OCI-LY3 (cell line): ENCODE data around the gene STPG4.

Experiments
- H2AFZ ChIP-seq: fragments of 200-600, 300-600 bp; shearing (Covaris generic); 2 replicates; pipeline ENCODE4 v1.6.0; 2014; ENCODE audit warnings: antibody characterized with exemption, low read depth, low read length
- H3K27ac ChIP-seq: fragments of 200-600, 300-600 bp; sonication (generic); 2 replicates; pipeline ENCODE4 v1.5.1; 2014; ENCODE audit warnings: mild to moderate bottlenecking, low read length, moderate library complexity, mixed read lengths
- H3K27me3 ChIP-seq: fragments of 200-600, 300-600 bp; sonication (generic); 2 replicates; pipeline ENCODE4 v1.6.1; 2014; ENCODE audit warnings: low read depth, low read length, mixed read lengths
- H3K36me3 ChIP-seq: fragments of 200-600, 300-600 bp; sonication (generic); replicated peaks from 2 replicates; pipeline ENCODE3; 2014; ENCODE audit warnings: low read depth, low read length, mixed read lengths
- H3K4me1 ChIP-seq: fragments of 300-600, 200-600 bp; sonication (generic); 2 replicates; pipeline ENCODE4 v1.6.1; 2014; ENCODE audit warnings: low read length, mixed read lengths
- H3K4me2 ChIP-seq: fragments of 200-600, 300-600 bp; sonication (generic); 2 replicates; pipeline ENCODE4 v1.6.1; 2014; ENCODE audit warnings: low read length, mixed read lengths
- H3K4me3 ChIP-seq: fragments of 300-600, 200-600 bp; sonication (generic); 2 replicates; pipeline ENCODE4 v1.5.1; 2014; ENCODE audit warnings: antibody characterized with exemption, mild to moderate bottlenecking, low read length, moderate library complexity
- H3K79me2 ChIP-seq: fragments of 300-600, 200-600 bp; shearing (Covaris generic); 2 replicates; pipeline ENCODE4 v1.6.1; 2014; ENCODE audit warnings: mild to moderate bottlenecking, low read length, mixed read lengths
- H3K9ac ChIP-seq: fragments of 300-600, 200-600 bp; shearing (Covaris generic); 2 replicates; pipeline ENCODE4 v1.6.0; 2014; ENCODE audit warnings: mild to moderate bottlenecking, low read length, moderate library complexity
- H3K9me3 ChIP-seq: fragments of 200-600, 300-600 bp; shearing (Covaris generic); 2 replicates; pipeline ENCODE4 v1.6.1; 2014; ENCODE audit warnings: low read length, mixed read lengths; ENCODE audit not compliant: insufficient read depth
- H4K20me1 ChIP-seq: fragments of 200-600, 300-600 bp; sonication (generic); 2 replicates; pipeline ENCODE4 v1.6.1; 2016; ENCODE audit warnings: low read length, mixed read lengths; ENCODE audit not compliant: insufficient read depth
- EZH2phosphoT487 ChIP-seq: fragments of 200-600 bp; shearing (Covaris generic); IDR thresholded peaks from 2 replicates; pipeline ENCODE4 v1.6.1; 2018; ENCODE audit warnings: antibody characterized with exemption, mixed run types, low read depth
- TF ChIP-seq, protein P1 (sequence below): fragments of 200-600, 300-600 bp; sonication (generic); IDR thresholded peaks from 2 replicates; pipeline ENCODE4 v1.5.1; 2014; ENCODE audit warnings: antibody characterized with exemption, low read length, low read depth

Gene STPG4

DNA sequence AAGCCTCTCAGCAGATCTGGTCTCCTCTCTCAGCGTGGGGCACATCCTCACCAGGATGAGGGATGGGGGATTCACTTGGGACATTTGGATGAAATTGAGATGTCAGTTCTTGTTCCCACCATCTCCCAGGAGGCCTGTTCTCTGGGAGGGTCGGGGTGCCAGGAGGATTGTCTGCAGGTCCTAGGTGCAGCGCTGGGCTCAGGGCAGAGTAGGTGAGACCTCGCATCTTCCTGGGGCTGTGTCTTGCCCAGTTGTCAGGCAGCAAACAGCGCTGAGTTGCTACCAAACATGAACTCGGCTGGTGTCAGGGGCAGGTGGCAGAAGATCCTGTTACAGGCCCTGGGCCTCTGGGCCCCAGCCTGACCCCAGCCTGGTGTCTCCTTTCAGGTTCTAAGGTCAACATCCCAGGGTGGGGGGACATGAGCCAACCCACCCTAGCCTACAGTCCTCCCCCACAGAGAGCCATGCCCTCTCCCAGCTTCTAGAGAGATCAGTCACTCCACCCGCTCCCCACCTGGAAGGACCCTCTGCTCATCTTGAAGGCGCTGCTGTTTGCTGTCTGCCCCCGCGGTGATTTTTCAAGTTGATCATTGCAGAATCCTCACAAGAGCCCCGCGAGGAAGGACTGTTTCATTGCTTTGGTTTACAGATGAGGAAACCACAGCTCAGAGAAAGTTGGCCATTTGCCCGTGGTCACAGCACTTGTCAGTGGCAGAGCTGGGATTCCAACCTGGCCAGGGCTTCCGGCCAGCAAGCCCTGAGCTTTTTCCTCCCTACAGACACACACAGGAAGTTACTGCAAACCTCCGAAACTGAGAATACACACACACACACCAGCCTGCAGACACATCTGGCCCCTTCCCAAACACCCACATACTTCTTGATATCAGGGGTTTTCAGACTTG is 83.9 kb downstream of the STPG4 start:
- Histone ChIP-seq H3K4me3 (no peak overlapping the region), H3K4me2 (peak overlapping the region; percentile 0; the same call in 1 of the 2 replicates), H3K4me1 (peaks cover 32% of the 10 kb centered on the region), H3K36me3 (peaks cover 11% of the 10 kb centered on the region), H4K20me1 (no peaks in the 10 kb centered on the region), H3K9ac (no peak overlapping the region), H3K79me2 (no peaks in the 10 kb centered on the region), H2AFZ (no peak overlapping the region), H3K9me3 (no peaks in the 10 kb centered on the region), H3K27ac (0 out of 2 replicates have a peak overlapping the region, but pooled peaks have one; percentile 12), H3K27me3 (no peaks in the 10 kb centered on the region)
- TF ChIP-seq, protein P1, sequence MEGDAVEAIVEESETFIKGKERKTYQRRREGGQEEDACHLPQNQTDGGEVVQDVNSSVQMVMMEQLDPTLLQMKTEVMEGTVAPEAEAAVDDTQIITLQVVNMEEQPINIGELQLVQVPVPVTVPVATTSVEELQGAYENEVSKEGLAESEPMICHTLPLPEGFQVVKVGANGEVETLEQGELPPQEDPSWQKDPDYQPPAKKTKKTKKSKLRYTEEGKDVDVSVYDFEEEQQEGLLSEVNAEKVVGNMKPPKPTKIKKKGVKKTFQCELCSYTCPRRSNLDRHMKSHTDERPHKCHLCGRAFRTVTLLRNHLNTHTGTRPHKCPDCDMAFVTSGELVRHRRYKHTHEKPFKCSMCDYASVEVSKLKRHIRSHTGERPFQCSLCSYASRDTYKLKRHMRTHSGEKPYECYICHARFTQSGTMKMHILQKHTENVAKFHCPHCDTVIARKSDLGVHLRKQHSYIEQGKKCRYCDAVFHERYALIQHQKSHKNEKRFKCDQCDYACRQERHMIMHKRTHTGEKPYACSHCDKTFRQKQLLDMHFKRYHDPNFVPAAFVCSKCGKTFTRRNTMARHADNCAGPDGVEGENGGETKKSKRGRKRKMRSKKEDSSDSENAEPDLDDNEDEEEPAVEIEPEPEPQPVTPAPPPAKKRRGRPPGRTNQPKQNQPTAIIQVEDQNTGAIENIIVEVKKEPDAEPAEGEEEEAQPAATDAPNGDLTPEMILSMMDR = no peak
- no peak for TF ChIP-seq EZH2phosphoT487

DNA sequence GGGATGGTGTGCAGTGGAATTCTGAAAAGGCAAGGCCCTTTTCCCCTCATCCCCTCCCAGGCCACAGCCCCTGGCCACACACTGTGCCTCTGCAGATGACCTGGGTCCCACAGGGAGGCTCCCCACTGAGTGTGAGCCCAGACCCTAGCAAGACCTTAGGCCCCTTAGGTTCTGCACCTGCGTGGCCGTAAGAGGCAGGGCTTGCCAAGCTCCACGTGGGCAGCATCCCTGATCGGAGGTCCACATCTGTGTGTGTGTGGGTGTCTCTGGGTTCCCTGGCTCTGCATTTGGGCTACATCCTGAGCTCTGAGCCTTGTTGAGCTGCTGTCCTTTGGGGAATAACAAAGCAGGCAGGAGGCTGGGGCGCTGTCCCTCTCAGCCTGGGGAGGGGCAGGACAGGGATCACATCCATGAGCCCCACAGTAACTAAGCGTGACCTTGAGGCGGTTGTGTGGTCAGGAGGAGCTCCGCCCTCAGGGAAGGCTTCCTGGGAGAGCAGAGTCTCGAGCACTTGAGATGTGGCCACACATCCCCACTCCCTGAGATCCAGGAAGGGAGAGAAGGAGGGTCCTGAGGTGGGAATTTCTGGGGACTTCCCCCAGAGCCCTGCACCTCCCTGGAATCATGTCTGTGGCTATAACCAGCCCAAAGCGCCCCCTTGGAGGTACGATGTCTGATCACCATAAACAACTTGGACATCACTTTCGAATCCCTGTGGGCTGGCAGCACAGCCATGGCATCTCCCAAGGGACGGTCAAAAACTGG is 84.8 kb downstream of the STPG4 start:
- Histone ChIP-seq H3K79me2 (no peaks in the 10 kb centered on the region), H3K36me3 (peaks cover 11% of the 10 kb centered on the region), H3K9ac (no peak overlapping the region), H3K27ac (no peak overlapping the region), H3K9me3 (no peaks in the 10 kb centered on the region), H3K4me1 (peaks cover 32% of the 10 kb centered on the region), H2AFZ (no peak overlapping the region), H3K4me3 (no peak overlapping the region), H3K4me2 (no peak overlapping the region), H3K27me3 (no peaks in the 10 kb centered on the region), H4K20me1 (no peaks in the 10 kb centered on the region)
- TF ChIP-seq EZH2phosphoT487 = no peak
- TF ChIP-seq, protein P1 = no peak

DNA sequence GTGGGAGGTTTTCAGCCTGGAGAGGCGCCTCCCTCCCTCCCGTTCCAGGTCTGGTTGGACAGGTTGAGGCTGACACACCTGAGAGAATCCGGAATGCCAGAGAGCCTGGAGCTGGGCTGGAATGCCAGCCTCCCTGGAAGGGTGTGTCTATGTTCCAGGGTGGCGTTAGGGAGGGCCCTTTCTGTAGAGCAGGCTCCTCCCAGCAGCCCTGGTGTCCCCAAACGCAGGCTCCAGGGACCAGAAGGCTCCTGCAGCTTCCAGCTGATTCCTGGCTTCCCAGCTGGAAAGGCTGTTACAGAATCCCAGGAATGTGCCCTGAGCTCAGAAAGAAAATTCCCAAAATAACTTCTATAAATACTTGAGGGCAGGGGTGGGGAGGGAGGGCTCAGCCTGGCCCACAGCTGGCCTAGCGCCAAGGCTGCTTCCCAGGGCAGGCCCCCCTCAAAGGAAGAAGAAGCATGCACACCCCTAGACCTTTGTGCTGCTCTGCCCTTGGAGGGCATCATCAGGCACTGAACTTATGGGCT is 85.4 kb downstream of the STPG4 start:
- H4K20me1 ChIP-seq = no peaks in the 10 kb centered on the region
- peaks cover 32% of the 10 kb centered on the region for H3K4me1 ChIP-seq
- no peak overlapping the region for H3K9ac ChIP-seq
- no peak overlapping the region for H3K4me2 ChIP-seq
- TF ChIP-seq, protein P1 = no peak
- no peak for TF ChIP-seq EZH2phosphoT487
- H3K4me3 ChIP-seq = no peak overlapping the region
- H3K36me3 ChIP-seq = peaks cover 11% of the 10 kb centered on the region
- no peaks in the 10 kb centered on the region for H3K9me3 ChIP-seq
- no peak overlapping the region for H3K27ac ChIP-seq
- H3K27me3 ChIP-seq = no peaks in the 10 kb centered on the region
- no peak overlapping the region for H2AFZ ChIP-seq
- H3K79me2 ChIP-seq = no peaks in the 10 kb centered on the region
